GM12878 (cell line): ENCODE measurements around the gene SEC24D. TPM values are rescaled to one million over a fixed set of nuclear protein-coding genes. Genes with fewer than 3 reads are reported as not detected.

ENCODE experiments used
- ATAC-seq: fragments of 200-7000 bp; cut with Tn5 transposase; 3 replicates; pipeline ENCODE4 v1.9.1; 2020; ENCODE audit warnings: mild to moderate bottlenecking, moderate library complexity
- BruUV-seq: library from RNA; stranded (reverse); fragments of 400-500 nt; replicated peaks from 2 replicates; lab custom pipeline; 2021; lab: Mats Ljungman, UMichigan
- CTCF ChIA-PET: fragments of 300-600 bp; sonication (Branson Sonifier 250); formaldehyde crosslinking; extraction: SDS; loops from one replicate; lab custom pipeline; 2021; ENCODE audit warnings: inconsistent platforms; lab: Yijun Ruan, JAX
- POLR2A ChIA-PET: fragments of 350-600 bp; formaldehyde crosslinking; extraction: SDS; loops from one replicate; lab custom pipeline; 2021; ENCODE audit warnings: inconsistent platforms; lab: Charles Lee
- RAD21 ChIA-PET: fragments of 300-600 bp; sonication (Branson Sonifier 250); formaldehyde crosslinking; loops from one replicate; lab custom pipeline; 2023; ENCODE audit warnings: antibody characterized with exemption; ENCODE audit not compliant: unreplicated experiment; lab: Charles Lee
- SMC1A ChIA-PET: fragments of 300-600 bp; sonication (Branson Sonifier 250); formaldehyde crosslinking; loops from one replicate; lab custom pipeline; 2023; ENCODE audit not compliant: unreplicated experiment, uncharacterized antibody; lab: Charles Lee
- DNase-seq: peaks from one replicate; pipeline ENCODE4 v3.0.0-alpha.2; 2011; ENCODE audit warnings: low read depth, low spot score
- FAIRE-seq: peaks from 3 replicates; lab custom pipeline; 2011; peaks lifted over from hg19 to GRCh38; lab: Jason Lieb, UNC
- H2AFZ ChIP-seq: 2 replicates; pipeline ENCODE4 v1.6.0; 2011; ENCODE audit warnings: low read depth, low read length, control low read depth; ENCODE audit not compliant: control insufficient read depth
- H3K27ac ChIP-seq: 2 replicates; pipeline ENCODE4 v1.5.1; 2011; ENCODE audit warnings: control low read depth; ENCODE audit not compliant: control insufficient read depth, insufficient read depth
- H3K27me3 ChIP-seq, 2 experiments: replicated peaks in 1 of 2; 2 replicates each; pipeline versions ENCODE4 v1.6.0 to v1.6.1; 2011; ENCODE audit warnings: low read length in 1 of 2; ENCODE audit not compliant: control insufficient read depth in 2 of 2, insufficient read depth in 2 of 2
- H3K36me3 ChIP-seq, 2 experiments: 2 replicates each; pipeline ENCODE4 v1.5.1; 2011; ENCODE audit warnings: low read length in 1 of 2; ENCODE audit not compliant: control insufficient read depth in 2 of 2, insufficient read depth in 2 of 2
- H3K4me1 ChIP-seq: 2 replicates; pipeline ENCODE4 v1.6.1; 2011; ENCODE audit warnings: mild to moderate bottlenecking, low read length, moderate library complexity, mixed read lengths; ENCODE audit not compliant: control insufficient read depth, insufficient read depth
- H3K4me2 ChIP-seq: 2 replicates; pipeline ENCODE4 v1.6.0; 2011; ENCODE audit warnings: control low read depth; ENCODE audit not compliant: control insufficient read depth, insufficient read depth
- H3K4me3 ChIP-seq: fragments of 200-600 bp; sonication (generic); 2 replicates; pipeline ENCODE4 v1.5.1; 2016
- H3K79me2 ChIP-seq: 2 replicates; pipeline ENCODE4 v1.6.0; 2011; ENCODE audit warnings: low read length; ENCODE audit not compliant: control insufficient read depth, insufficient read depth
- H3K9ac ChIP-seq: 2 replicates; pipeline ENCODE4 v1.8.0; 2011; ENCODE audit warnings: low read length, control low read depth, mixed read lengths; ENCODE audit not compliant: control insufficient read depth, insufficient read depth
- H3K9me3 ChIP-seq: replicated peaks from 3 replicates; pipeline ENCODE4 v1.5.1; 2011; ENCODE audit warnings: mild to moderate bottlenecking, low read length; ENCODE audit not compliant: control insufficient read depth, insufficient read depth
- H4K20me1 ChIP-seq: 2 replicates; pipeline ENCODE4 v1.6.0; 2011; ENCODE audit not compliant: control insufficient read depth, insufficient read depth
- BRCA1 ChIP-seq: IDR thresholded peaks from 2 replicates; pipeline ENCODE4 v1.6.1; 2011; ENCODE audit warnings: low read depth, low read length, improper control_type of control experiment
- DPF2 ChIP-seq: fragments of 450-650 bp; IDR thresholded peaks from 2 replicates; pipeline ENCODE4 v1.6.1; 2017; ENCODE audit warnings: mild to moderate bottlenecking
- HCFC1 ChIP-seq: fragments of 150-350 bp; IDR thresholded peaks from 2 replicates; pipeline ENCODE4 v1.6.1; 2014; ENCODE audit warnings: low read length
- IKZF2 ChIP-seq, 2 experiments: fragments of 450-650 bp; IDR thresholded peaks; 2 replicates each; pipeline ENCODE4 v1.6.1; 2017; ENCODE audit warnings: mild to moderate bottlenecking in 2 of 2, moderate library complexity in 2 of 2
- TAF1 ChIP-seq: IDR thresholded peaks from 2 replicates; pipeline ENCODE4 v1.6.1; 2011; ENCODE audit warnings: mild to moderate bottlenecking, low read depth, low read length, borderline replicate concordance
- in situ Hi-C: fragments of 300-500 bp; cut with MboI; formaldehyde crosslinking; loops from 9 replicates; pipeline ENCODE4 v1.14.3; 2018; ENCODE audit warnings: mixed read lengths
- intact Hi-C: fragments of 100-400 bp; cut with micrococcal nuclease; formaldehyde crosslinking; loops from one replicate; pipeline ENCODE4 v1.14.2; 2022; ENCODE audit not compliant: unreplicated experiment
- polyA plus RNA-seq, 11 experiments: library from polyadenylated mRNA; depleted of rRNA in 4 of 11; unstranded in 6 of 11; stranded (reverse) in 5 of 11; fragments of >200 nt; fragmentation: Nextera tagmentation in 4 of 11; fragmentation: Illumina TruSeq in 1 of 11; extraction: Ambion mirVana in 4 of 11; extraction: Trizol in 1 of 11; gene quantifications; 1 replicate in 1 of 11; 2 replicates in 10 of 11; pipeline versions ENCODE4 v1.2.1 to v1.2.3, GENCODE V29; 2011 to 2016; ENCODE audit warnings: inconsistent platforms in 2 of 11, missing spikeins in 2 of 11, low read depth in 1 of 11
- total RNA-seq, 4 experiments: library from RNA; depleted of rRNA in 3 of 4; stranded (reverse); fragments of >200 nt in 3 of 4; fragmentation: Illumina TruSeq in 1 of 4; extraction: Trizol in 1 of 4; gene quantifications; 2 replicates each; pipeline versions ENCODE4 v1.2.1 to v1.2.3, GENCODE V29; 2013 to 2021
- TF ChIP-seq, protein P1 (sequence below): IDR thresholded peaks from 2 replicates; pipeline ENCODE4 v1.6.1; 2012; ENCODE audit warnings: mild to moderate bottlenecking, low read depth, low read length

The SEC24D gene
- total and polyA plus RNA-seq, 10 of the 15 experiments (the other 5 are each of a cell fraction or from before 2014, with no cell fraction given): 12.8 to 61.9 (median 25.6) TPM

DNA sequence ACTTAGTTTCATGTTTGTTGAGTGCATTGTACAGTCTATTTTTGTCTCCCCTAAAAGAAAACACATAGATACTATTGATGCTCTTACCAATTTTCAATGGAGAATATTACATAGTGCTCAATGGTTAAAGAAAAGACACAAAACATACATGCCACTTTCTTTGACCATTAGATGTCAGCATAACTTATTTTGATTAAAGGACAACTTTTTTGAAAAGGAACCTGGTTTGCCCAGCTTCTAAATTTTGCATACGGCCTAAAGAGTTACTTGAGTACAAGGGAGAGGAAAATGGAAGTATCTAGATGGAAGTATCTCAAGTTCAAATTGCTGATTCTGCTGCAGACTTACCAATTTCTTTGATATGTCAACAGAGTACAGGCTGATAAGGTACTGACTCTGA, 82.2 kb downstream of the SEC24D start (continued):
- TF ChIP-seq BRCA1: no peak
- TF ChIP-seq HCFC1: no peak

GRCh38 chr4:118753096-118753495, 82.8 kb downstream of the SEC24D start:
- no peak overlapping the region for H3K4me3 ChIP-seq
- no peaks in the 10 kb centered on the region for H3K4me1 ChIP-seq
- SMC1A ChIA-PET: interaction anchor here (1.0 to 2.0 kb wide), 2 partner anchors 24 to 97 kb away, joined by 3 to 6 read pairs; no protein-coding TSS in a partner anchor
- H3K79me2 ChIP-seq: no peaks in the 10 kb centered on the region
- TF ChIP-seq, protein P1, sequence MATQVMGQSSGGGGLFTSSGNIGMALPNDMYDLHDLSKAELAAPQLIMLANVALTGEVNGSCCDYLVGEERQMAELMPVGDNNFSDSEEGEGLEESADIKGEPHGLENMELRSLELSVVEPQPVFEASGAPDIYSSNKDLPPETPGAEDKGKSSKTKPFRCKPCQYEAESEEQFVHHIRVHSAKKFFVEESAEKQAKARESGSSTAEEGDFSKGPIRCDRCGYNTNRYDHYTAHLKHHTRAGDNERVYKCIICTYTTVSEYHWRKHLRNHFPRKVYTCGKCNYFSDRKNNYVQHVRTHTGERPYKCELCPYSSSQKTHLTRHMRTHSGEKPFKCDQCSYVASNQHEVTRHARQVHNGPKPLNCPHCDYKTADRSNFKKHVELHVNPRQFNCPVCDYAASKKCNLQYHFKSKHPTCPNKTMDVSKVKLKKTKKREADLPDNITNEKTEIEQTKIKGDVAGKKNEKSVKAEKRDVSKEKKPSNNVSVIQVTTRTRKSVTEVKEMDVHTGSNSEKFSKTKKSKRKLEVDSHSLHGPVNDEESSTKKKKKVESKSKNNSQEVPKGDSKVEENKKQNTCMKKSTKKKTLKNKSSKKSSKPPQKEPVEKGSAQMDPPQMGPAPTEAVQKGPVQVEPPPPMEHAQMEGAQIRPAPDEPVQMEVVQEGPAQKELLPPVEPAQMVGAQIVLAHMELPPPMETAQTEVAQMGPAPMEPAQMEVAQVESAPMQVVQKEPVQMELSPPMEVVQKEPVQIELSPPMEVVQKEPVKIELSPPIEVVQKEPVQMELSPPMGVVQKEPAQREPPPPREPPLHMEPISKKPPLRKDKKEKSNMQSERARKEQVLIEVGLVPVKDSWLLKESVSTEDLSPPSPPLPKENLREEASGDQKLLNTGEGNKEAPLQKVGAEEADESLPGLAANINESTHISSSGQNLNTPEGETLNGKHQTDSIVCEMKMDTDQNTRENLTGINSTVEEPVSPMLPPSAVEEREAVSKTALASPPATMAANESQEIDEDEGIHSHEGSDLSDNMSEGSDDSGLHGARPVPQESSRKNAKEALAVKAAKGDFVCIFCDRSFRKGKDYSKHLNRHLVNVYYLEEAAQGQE: no peak
- no peak for TF ChIP-seq TAF1
- TF ChIP-seq DPF2: no peak
- no peak for TF ChIP-seq IKZF2 (IDR thresholded peaks at IDR 0.05)
- TF ChIP-seq, all 136 proteins: peak for 0
- DNase-seq: no peak
- intact Hi-C loops (no loop called here), in situ Hi-C loops (no loop called here)
- no TSS peak for BruUV-seq
- RAD21 ChIA-PET: no interaction called here
- Histone ChIP-seq H3K4me2 (no peak overlapping the region), H3K9ac (no peak overlapping the region), H3K9me3 (no peaks in the 10 kb centered on the region), H3K27ac (no peak overlapping the region), H2AFZ (no peak overlapping the region), H3K27me3 (no peaks in the 10 kb centered on the region), H4K20me1 (no peaks in the 10 kb centered on the region), H3K36me3 (peaks cover 4 to 19% of the 10 kb centered on the region in 2 experiments; a peak in 3 of 4 replicates)
- POLR2A ChIA-PET: no interaction called here
- no peak for ATAC-seq
- no peak for FAIRE-seq
- CTCF ChIA-PET: interaction anchor here (1.0 to 1.6 kb wide), 4 partner anchors 11 to 85 kb away, joined by 3 to 11 read pairs (median 3); no protein-coding TSS in a partner anchor
